SU-DHL-6 (cell line): ENCODE results near the gene RHOBTB3.

Experiments used
- CTCF ChIP-seq: fragments of 200-600 bp; sonication (generic); IDR thresholded peaks from one replicate; pipeline ENCODE4 v1.5.1; 2017; ENCODE audit warnings: antibody characterized with exemption, mild to moderate bottlenecking, low read length, moderate library complexity; ENCODE audit not compliant: insufficient read depth, poor library complexity, severe bottlenecking
- EZH2phosphoT487 ChIP-seq: fragments of 200-600 bp; sonication (generic), shearing (Covaris generic); conservative IDR thresholded peaks from 2 replicates; pipeline ENCODE4 v1.6.1; 2018; ENCODE audit warnings: mild to moderate bottlenecking, antibody characterized with exemption, low read length, moderate library complexity, mixed read lengths

- no peak for TF ChIP-seq CTCF
- TF ChIP-seq EZH2phosphoT487 = no peak
These were observed 17.0 kb upstream of the RHOBTB3 start for GRCh38 chr5:95713960-95714710.
